GM12873 (cell line): ENCODE results near the gene CTCFL.

Experiments used
- CTCF ChIP-seq: IDR thresholded peaks from 2 replicates; pipeline ENCODE4 v1.5.1; 2012; ENCODE audit warnings: low read depth, mild to moderate bottlenecking, moderate library complexity, low read length, control low read depth; ENCODE audit not compliant: insufficient read depth; ENCODE audit errors: missing control alignments

The CTCFL gene

DNA sequence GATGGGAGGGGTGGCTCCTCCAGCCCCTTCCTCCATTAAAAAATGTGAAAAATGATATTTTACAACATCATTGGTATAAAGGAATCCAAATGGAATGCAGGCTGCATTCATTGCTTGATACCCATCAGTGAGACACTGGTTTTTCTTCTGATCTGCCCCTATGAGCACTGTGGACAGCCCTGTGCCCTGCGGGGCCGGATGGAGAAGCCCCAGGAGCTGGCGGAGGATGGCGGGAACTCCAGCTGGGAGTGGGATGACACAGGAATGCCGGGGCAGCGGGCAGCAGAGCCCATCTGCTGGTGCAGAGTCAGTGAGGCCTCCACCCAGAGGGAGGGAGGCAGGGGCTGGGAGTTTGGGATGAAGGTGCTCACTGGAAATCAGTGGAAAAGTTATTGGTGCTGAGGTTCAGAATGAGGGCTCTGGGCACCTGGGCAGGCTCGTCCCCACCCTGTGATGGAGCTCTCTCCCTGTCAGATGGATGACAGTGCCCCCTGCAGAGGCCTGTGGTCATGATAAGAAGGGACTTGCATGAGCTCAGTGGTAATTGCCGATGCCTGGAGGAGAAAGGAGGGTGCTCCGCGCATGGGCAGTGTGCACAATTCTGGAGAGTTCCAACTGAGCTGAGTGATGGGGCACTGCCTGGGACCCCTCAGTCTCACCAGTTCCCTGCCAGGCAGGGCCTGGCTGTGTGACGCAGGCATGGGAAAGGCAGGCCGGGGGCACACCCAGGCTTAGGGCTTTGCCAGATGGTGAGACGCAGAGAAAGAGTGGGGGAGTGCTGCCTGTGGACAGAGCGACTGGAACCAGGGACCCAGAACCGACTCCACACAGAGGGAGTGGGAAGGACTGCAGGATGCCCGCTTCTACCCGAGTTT, 23.2 kb downstream of the CTCFL start:
- TF ChIP-seq CTCF: no peak

- TF ChIP-seq CTCF: no peak
Measured at GRCh38 chr20:57500962-57501361, 24.0 kb downstream of the CTCFL start.

- no peak for TF ChIP-seq CTCF
Measured at GRCh38 chr20:57500235-57500634, 24.7 kb downstream of the CTCFL start.

DNA sequence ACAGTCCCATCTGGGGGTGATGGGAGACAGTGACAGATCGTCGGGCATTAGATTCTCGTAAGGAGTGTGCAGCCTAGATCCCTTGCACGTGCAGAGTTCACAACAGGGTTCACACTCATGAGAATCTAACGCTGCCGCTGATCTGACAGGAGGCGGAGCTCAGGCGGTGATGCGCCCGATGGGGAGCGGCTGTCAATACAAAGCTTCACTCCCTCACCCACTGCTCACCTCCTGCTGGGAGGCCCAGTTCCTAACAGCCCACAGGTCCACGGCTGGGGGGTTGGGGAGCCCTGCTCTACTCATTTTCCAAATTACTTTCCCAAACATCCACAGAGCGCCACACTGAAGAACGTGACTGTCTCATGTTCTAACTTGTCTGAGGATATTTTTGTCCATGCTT, 25.3 kb downstream of the CTCFL start:
- TF ChIP-seq CTCF: no peak

DNA sequence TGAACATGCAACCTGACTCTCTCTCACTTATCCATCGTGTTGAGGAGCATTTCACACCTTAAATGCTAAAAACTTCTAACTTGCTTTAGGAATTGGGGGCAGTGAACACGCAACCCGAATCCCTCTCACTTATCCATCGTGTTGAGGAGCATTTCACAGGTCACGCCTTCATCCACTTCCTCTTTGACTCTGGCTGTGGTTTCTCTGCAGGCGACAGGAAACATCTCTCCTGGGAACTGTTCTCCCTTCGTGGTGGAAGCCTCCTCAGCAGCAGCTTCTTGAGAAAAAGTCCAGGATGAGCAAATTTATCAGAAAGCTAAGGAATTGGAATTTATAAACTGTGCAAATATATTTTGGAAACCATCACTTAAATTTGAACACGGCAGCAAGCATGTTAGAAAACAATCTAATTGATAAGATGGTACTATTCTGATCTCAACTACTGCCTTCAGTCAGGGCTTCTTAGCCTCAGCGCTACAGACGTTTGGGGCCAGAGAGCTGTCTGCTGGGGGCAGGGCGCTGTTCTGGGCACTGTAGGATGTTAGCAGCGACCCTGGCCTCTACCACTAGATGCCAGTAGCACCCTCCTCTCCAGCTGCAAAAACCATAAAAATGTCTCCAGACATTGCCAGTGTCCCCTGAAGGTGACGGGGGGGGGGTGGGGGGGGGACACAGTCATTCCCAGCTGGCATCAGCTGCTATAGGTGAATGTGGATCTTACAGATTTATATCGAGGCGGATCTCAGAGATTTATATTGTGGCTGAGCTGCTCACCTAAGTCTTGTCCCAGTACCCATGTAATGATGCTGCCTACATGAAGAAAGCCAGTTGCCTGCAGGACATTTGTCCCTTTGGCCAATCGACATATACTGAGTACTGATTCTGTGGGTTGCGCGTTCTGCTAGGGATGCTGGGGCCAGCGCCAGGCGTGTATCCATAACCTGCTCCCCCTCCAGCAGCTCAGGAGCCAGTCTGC, 26.2 kb downstream of the CTCFL start:
- TF ChIP-seq CTCF: peak; percentile 71

DNA sequence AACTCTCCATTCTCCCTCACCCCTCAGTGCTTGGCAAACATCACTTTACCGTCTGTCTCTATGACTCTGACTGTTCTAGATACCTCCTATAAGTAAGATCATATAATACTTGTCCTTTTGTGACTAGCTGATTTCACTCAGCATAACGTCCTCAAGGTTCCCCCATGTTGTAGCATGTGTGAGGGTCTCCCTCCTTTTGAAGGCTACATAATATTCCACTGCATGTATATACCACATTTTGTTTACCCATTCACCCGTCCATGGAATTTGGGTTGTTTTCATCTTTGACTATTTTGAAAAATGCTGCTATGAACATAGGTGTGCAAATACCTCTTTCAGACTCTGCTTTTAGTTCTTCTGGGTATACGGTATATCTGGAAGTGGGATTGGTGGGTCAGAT, 28.3 kb downstream of the CTCFL start:
- no peak for TF ChIP-seq CTCF

- TF ChIP-seq CTCF: no peak
Measured at GRCh38 chr20:57495978-57496377, 29.0 kb downstream of the CTCFL start.
